GM18909 (cell line): ENCODE data around the gene SLC22A23.

Experiments used
- ATAC-seq: cut with Tn5 transposase; IDR thresholded peaks from one replicate; pipeline ENCODE4 v1.9.1; 2021; ENCODE audit warnings: mild to moderate bottlenecking; ENCODE audit not compliant: unreplicated experiment, poor library complexity

SLC22A23 gene, protein sequence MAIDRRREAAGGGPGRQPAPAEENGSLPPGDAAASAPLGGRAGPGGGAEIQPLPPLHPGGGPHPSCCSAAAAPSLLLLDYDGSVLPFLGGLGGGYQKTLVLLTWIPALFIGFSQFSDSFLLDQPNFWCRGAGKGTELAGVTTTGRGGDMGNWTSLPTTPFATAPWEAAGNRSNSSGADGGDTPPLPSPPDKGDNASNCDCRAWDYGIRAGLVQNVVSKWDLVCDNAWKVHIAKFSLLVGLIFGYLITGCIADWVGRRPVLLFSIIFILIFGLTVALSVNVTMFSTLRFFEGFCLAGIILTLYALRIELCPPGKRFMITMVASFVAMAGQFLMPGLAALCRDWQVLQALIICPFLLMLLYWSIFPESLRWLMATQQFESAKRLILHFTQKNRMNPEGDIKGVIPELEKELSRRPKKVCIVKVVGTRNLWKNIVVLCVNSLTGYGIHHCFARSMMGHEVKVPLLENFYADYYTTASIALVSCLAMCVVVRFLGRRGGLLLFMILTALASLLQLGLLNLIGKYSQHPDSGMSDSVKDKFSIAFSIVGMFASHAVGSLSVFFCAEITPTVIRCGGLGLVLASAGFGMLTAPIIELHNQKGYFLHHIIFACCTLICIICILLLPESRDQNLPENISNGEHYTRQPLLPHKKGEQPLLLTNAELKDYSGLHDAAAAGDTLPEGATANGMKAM

DNA sequence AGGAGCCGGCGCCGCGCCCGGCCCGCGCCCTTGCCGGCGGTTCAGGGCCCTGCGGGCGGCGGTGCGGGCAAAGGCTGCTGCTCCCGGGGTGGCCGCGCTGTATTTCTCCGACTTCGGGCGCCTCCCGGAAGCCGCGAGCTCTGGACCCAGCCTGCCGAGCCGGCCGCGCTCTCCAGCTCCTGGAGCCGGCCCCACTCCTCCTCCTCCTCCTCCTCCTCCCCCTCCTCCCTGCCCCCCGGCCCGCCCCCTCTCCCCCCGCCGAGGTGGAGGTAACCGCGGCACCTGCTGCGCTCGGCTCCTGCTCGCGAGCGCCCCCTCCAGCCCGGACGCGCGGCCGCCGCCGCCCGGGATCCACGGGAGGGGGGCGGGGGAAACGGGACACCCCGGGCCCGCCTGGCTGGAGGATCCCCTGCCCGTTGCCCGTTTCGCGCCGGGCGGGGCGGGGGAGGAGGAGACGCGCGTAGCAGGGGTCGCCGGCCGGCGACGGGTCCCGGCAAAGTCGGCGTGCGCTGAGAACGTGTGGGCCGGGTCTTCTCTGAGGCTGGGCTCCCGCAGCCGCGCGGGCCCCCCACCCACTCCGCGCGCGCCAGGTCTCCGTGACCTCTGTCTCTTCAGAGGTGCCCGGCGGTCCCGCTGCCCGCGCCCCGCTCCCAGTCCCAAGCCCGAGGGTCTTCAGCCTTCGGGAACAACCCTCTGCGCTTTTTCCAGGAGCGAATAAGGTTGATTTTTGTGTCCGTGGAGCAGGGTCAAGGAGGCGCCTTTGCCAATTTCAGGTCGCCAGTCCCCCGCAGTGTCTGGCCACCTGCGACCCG, at the start of gene SLC22A23:
Gene SLC22A23, minus strand, starts transcription at position 153 of the 812 bp plus-strand sequence. CDS start 491 bp downstream, outside the sequence.
- ATAC-seq = no peak

DNA sequence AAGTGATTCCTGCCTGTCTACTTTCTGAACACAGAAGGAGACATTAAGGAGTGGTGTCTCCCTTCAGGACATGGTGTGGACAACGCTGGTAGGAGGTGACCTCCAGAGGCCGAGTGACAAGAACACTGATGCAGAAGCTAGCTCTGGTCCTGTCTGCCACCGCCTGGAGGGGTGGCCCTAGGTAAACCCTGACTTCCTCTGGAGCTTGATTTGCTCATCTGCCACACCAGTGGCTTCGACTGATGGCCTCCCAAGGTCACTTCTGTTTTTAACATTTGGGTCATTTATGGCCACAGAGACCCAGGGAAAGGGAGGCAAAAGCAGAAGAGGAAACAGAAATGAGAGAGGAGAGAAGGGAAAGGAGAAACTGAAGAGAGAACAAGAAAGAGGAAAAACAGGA, 49.4 kb upstream of the SLC22A23 start:
- no peak for ATAC-seq

DNA sequence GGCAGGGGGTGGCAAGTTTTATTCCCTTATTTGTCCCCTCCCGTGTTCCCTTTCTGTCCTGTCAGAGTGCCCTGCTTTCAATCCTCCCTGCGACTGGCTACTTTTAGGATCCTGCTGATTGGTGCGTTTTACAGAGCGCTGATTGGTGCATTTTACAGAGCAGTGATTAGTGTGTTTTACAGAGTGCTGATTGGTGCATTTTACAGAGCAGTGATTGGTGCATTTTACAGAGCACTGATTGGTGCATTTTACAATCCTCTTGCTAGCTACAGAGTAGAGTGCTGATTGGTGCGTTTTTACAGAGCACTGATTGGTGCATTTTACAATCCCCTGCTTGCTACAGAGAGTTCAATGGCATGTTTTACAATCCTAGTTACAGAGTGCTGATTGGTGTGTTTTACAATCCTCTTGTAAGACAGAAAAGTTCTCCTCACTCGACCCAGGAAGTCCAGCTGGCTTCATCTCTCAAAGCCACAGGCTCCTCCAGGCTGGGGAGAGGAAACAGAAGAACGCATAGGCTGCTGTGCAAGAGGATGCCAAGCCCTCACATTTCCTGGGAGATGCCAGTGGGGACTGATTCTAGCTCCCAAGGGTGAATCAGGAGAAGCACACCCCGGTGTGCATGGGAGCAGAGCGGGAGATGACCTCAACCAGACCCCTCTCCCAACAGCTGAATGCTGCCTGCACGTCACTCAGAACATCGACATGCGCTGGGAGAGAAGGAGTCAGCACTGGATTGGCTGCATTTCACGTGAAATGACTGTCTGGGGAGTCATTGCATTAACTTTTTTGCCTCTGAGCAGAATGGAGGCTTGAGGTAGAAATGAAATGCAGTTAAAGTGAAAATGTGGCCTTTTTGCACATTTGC, 48.3 kb upstream of the SLC22A23 start:
- ATAC-seq = no peak

DNA sequence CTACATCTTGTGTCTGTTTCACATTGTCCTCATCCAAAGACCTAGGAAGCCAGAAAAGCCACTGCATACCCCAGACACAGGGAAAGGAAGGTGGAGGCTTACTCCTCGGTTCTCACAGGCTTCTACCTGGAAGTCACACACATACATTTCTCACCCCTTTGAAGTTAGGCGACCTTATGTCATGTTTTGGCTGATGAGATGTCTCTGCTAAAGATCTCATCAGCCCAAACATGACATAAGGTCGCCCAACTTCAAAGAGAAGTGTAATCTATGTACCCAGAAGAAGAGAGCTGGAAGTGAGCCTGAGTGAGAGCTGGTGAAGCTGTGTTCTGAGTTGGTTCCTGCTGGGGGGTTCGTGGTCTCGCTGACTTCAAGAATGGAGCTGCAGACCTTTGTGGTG, 47.5 kb upstream of the SLC22A23 start:
- no peak for ATAC-seq

DNA sequence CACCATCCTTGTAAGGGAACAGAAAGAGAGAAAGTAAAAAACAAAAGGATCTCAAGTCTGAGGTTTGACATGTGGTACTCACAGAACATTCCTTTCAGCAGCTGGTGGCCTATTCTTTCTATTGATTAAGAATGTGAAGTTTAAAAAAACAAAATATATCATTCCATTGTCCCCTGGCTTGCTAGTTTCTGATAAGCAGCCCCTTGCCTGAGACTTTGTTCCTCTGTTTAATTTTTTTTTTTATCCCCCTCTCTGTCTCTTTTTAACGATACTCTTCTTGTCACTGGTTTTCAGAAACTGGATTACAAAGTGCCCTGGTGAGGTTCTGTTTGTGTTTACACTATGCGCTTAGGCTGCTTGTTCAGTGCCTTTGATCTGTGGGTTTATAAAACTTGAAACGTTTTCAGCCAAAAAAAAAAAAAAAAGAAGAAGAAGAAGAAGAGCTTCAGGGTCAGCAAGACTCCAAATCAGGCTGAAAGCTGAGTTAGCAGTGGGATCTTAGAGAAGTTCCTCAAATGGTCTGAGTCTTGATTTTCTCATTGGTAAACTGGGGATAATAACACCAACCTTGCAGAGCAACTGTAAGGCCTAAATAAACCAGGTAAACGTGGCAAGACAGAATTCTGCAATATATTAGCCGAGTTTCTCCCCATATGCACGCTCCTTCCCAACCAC, 45.1 kb upstream of the SLC22A23 start:
- no peak for ATAC-seq

- ATAC-seq = no peak
Observed at GRCh38 chr6:3500262-3501014, 43.6 kb upstream of the SLC22A23 start.

DNA sequence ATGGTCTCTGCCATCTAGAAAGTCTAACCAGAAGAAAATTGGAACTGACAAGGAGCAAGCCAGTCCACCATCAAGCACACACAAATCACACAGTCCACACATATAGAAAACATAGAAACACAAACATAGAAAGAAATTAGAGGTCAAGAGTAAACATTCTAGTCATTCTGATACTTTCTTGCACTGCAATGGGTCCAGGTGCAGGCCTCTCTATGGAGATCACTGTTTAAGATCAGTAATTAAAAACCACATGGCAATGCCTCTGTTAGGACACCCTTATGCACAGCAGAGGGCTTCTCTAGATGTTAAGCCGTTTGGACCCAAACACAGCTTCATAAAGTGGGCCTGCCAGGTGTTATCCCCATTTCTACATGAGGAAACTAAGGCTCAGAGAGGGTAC, 42.8 kb upstream of the SLC22A23 start:
- ATAC-seq = no peak

- no peak for ATAC-seq
Observed at GRCh38 chr6:3496395-3496794, 39.5 kb upstream of the SLC22A23 start.

- no peak for ATAC-seq
Observed at GRCh38 chr6:3494391-3495100, 37.7 kb upstream of the SLC22A23 start.

GRCh38 chr6:3490625-3490980, 33.8 kb upstream of the SLC22A23 start:
- no peak for ATAC-seq

GRCh38 chr6:3489961-3490624, 33.2 kb upstream of the SLC22A23 start:
- no peak for ATAC-seq

- no peak for ATAC-seq
Observed at GRCh38 chr6:3489027-3489757, 32.3 kb upstream of the SLC22A23 start.

DNA sequence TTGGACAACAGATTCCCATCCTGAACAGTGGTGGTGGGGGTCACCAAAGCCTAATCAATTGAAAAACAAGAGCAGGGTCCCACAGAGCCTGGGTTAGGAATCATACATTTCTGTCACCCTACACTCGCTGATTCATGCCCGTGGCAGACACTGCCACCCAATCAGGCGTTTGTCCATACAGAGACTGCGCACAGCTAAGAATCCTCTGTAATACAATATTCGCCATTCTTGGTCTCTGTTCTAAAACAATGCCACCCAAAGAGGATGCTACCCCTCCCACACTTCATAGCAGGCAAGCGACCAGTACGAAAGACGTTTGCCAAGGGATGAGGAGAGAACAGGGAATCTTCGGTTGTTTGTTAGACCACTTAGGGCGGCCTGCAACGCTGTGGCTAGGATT, 28.1 kb upstream of the SLC22A23 start:
- ATAC-seq = no peak

- no peak for ATAC-seq
Observed at GRCh38 chr6:3484192-3484591, 27.3 kb upstream of the SLC22A23 start.

- no peak for ATAC-seq
Observed at GRCh38 chr6:3483675-3484074, 26.8 kb upstream of the SLC22A23 start.

GRCh38 chr6:3482869-3483268, 26.0 kb upstream of the SLC22A23 start:
- ATAC-seq = no peak

GRCh38 chr6:3481640-3482039, 24.8 kb upstream of the SLC22A23 start:
- ATAC-seq = no peak
